Fibroblast of upper back skin (primary cell): ENCODE data around the gene TIMM44.
"Not testable (repeated sequence)": the region's sequence is repeated elsewhere in the genome, so short reads cannot be mapped to it uniquely, and the experiment has no call there.

Experiments used
- DNase-seq: peaks from one replicate; pipeline ENCODE4 v3.0.0-alpha.2; 2013

Gene TIMM44

DNA sequence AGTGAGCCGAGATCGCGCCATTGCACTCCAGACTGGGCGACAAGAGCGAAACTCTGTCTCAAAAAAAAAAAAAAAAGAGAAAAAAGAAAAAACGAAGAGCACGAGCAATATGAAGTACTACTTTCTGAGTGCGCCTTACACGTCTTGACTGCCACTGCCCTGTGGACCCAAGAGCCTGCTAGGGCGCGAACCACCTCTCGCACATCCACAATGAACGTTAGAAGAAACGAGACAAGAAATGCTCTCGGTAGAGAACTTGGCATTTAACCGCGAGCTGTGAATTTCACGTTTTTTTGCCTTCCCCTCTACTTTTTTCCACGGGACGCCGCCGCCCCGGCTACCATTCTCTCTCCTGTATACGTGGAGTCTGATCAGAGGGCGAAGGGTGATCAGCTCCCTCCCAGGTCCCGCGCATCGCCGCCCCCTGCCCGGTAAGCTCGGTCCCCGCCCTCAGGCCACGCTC is 454 bp downstream of the TIMM44 start:
- DNase-seq, result no peak

DNA sequence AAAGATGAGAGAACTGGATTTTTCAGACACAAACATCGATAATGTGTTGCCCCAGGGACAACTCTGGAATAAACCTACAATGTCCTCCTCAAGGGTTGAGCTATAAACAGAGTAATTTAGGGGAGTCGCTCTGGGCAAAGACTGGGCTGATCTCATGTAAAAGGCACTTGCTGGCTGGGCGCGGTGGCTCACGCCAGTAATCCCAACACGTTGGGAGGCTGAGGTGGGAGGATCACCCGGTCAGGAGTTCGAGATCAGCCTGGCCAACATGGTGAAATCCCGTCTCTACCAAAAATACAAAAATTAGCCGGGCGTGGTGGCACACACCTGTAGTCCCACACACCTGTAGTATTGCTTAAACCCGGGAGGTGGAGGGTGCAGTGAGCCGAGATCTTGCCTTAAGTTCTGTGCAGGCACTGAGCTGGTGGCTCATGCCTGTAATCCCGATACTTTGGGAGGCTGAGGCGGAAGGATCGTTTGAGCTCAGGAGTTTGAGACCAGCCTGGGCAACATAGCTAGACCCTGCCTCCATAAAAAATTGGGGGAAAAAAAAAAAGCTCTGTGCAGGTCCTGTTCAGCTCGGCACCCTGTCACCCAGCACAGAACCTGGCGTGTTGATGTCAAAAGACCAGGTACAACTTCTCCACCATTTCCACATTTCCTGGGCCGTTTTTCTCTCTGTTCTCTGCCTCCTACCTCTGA is 1.4 kb downstream of the TIMM44 start:
- DNase-seq, result no peak

- DNase-seq, result no peak
Measured at GRCh38 chr19:7940841-7941240, 2.6 kb downstream of the TIMM44 start.

DNA sequence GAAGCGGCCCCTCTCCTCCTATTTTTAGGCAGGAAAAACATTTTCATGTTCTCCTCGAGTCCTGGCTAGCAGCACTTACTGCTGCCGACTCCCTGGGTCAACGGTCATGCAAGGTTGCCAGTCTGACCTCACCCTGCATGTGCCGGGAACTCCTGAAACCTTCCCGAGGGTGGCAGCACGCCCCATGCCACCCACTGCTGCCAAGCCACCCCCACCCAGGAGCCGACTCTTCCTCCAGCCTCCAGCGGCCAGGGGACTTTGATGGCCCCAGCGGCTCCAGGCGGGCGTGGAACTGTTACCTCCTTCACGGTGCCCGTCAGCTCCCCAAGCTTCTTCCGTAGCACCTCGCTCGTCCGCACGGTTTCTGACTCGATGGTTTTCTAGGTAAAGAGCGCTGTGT is 8.7 kb downstream of the TIMM44 start:
- no peak for DNase-seq

DNA sequence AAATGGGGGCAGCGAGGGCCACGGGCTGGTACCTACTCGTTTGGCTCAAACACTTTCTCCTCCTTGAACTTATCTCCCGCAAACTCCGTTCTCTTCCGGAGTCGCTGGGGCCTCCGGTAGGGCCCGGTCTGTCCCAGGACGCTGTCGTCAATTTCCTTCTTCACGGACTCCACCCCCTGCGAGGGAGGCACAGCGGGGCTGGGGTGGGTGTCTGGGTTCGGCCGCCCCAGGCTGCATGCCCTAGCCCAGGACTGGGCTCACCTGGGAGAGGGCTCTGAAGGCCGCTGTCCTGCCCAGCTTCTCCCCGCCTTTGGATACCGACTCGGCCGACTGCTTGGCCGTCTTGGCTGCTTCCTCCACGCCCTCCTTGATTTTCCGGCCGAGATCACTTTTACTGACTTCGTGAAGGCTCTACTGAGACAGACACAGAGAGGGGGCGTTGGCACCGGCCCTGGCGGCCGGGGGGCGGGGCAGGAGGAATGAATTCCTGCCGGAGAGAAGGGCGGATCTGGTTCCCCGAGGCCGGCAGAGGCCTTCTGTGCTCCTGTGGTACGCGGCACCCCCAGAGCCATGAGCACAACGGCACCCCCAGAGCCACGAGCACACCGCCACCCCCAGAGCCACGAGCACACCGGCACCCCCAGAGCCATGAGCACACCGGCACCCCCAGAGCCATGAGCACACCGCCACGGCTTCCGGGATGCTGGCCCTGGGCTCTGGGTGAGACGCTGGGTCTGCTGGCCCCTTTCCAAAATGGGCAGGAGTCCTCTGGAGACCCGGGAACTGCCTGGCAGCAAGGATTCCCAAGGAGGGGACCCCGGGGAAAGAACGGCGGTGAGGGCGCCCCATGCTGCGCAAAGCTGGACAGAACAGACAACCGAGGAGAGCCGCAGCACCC is 9.4 kb downstream of the TIMM44 start:
- DNase-seq, result no peak

- no peak for DNase-seq
Measured at GRCh38 chr19:7933411-7933810, 10.1 kb downstream of the TIMM44 start.

DNA sequence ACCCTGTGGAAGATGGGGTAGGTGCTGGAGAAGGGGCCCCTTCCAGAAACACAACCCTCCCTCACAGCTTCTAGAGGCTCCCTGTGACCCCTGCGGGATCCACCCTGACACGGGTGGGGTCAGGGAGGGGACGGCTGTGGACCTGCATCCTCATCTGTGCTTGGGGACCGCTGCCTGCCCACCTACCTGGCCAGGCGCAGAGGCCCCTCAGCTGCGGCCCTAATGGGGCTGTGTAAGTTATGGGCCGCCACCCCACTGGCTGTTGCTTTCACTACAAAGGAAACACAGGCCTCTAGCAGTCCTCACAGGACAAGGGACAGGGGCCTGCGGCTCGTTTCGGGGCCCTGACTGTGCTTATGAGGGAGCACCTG is 10.6 kb downstream of the TIMM44 start:
- no peak for DNase-seq

- no peak for DNase-seq
Measured at GRCh38 chr19:7932276-7932929, 11.1 kb downstream of the TIMM44 start.

GRCh38 chr19:7931221-7932061 is 12.0 kb downstream of the TIMM44 start:
- DNase-seq, result no peak

DNA sequence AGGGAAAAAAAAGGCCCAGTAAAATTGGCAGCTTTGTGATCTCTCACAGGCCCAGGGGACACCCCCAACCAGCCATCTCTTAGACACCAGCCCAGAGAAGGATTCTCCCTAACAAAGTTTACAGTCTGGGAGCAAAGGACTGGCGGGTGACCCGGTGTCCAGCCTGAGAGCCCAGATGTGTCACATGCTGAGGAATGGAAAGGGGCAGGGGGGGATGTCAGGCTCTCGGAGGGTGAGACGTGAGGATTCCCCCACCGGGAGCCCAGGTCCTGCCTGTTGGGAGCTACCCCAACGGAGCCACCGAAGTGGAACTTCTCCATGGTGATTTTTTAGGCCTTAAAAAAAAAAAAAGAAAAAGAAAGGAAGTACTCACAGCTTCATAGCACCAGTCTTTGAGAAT is 12.7 kb downstream of the TIMM44 start:
- DNase-seq, result no peak

DNA sequence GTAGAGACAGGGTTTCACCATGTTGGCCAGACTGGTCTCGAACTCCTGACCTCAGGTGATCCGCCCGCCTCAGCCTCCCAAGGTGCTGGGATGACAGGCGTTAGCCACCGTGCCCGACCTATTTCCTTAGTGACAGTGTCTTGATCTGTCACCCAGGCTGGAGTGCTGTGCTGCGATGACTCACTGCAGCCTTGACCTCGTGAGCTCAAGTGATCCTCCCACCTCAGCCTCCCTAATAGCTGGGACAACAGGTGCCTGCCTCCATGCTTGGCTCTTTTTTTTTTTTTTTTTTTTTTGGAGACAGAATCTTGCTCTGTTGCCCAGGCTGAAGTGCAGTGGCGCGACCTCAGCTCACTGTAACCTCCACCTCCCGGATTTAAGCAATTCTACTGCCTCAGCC is 13.4 kb downstream of the TIMM44 start:
- DNase-seq, result not testable (repeated sequence)

- peak; percentile 81 for DNase-seq
Measured at GRCh38 chr19:7928741-7929701, 14.4 kb downstream of the TIMM44 start.

GRCh38 chr19:7928334-7928706 is 15.1 kb downstream of the TIMM44 start:
- no peak for DNase-seq

DNA sequence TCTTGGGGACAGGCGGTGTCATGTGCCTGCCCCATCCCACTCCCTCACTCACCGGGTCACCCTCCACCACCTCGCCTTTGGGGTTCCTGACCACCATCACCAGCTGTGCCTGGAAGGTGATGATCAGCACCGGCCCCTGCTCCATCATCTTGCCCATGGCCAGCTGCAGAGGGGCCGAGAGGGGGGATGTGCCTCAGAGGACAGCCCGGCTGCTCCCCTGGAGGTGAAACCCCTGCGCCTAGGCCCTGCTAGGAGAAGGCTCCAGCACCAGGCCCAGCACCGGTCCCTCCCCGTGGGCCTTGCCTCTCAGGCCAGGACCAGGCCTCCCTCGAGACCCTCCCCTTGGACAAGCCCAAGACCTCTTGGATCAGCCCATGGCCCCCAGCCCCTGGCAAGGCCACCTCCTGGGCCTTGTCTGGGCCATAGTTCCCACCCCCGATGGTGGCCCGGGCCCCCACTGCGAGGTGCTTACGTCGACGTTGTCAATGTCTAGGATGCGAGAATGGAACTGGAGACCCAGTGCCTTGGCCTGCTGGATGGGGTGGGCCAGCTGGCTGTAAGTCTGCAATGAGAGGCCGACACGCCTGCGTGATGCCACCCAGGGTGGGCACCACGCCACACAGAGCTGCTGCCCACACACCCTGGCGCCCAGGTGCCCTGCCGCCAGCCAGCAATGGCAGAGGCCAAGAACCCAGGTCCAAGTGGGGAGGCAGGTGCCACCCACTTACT is 15.7 kb downstream of the TIMM44 start:
- no peak for DNase-seq

GRCh38 chr19:7926727-7927604 is 16.5 kb downstream of the TIMM44 start:
- DNase-seq, result no peak

DNA sequence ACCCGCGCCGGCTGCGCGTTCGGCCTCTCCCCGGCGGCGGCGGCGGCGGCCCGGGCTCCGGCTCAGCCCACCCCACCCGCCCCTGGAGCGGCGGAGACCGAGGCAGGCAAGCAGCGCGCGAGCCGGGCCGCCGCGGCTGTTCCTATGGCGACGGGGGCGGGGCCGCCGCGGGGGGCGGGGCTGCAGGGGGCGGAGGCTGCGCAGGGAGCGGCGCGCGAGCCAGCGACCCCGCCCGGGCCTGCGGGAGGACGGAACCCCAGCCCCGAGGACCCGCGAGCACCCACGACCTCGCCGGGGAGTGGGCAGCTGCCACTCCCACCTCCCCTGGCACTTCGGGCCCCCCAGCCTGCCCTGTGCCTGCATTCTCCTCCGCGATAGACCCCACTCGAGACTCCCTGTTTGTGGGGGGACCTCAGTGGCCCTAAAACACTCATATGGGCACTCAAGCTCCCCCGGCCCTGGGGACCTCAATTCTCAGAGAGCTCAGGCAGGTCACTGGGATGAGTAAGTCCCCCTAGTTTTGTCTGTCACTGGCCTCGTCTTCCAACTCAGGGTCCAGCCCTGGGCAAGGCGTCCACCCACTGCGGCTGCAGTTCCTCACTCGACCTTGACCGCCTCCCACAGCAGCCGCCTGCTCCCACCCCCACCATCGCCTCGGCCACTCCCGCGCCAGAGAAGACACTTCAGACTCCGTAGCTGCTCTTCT is 17.3 kb downstream of the TIMM44 start, which contains the start of gene CTXN1:
TSS of gene CTXN1 (minus strand) at position 115 of the 706 bp plus-strand sequence. CDS start 597 bp downstream, outside the sequence.
- peak; percentile 48 for DNase-seq

DNA sequence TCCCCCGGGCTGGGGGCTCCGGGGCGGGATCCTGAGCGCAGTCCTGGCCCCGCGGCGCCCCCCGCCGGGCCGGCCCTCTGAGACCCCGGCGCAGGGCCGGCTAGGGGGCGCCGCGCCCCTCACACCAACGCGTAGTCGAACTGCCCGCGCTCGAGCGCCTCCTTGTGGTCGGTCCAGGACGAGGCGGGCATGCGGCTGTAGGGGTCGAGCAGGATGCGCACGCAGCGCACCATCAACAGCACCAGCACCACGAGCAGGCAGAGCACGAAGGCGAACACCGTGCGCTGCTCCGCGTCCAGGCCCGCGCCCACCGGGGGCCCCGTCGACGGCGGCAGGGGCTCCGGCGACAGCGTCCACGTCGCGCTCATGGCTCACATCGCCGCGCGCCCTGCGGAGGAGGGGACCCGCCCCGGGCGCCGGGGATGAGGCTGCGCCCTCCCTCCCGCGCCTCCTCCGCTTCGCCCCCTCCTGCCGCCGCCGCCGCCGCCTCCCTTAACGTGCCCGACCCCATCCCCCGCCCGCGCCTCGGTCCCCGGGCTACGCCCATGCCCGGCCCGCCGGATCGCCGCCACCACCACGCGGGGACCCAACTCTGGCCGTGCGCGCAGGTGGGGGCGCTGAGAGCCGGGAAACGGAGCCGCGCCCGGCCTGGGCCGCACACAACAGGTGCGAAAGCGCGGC is 18.2 kb downstream of the TIMM44 start:
- peak; percentile 71 for DNase-seq

- no peak for DNase-seq
Measured at GRCh38 chr19:7924651-7925170, 18.8 kb downstream of the TIMM44 start.
